ENCODE measurements around the gene CTNNA1.

CTNNA1 gene

DNA sequence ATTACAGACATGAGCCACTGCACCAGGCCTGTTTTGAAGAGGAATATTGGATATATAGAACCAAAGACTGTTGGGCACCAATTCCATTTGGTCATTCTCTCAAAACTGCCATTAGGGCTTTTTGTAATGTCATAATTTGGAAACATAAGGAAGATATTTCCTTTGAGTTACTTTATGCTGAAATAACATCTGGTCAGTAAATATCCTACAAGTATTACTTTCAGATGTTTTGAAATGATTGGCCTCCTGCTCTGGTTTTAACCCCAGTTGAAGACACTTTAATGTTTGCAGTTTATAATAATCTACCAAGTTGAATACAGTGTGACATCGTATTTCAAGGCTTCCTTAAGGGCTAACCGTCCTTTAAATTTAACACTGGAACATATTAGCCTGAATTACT, 88.3 kb downstream of the CTNNA1 start:
- H3K36me3 ChIP-seq (ENCODE audit: insufficient read depth, low read length) = no peaks in the 10 kb centered on the region
- no peak overlapping the region for H3K9ac ChIP-seq (ENCODE audit: low read length)
- no peak overlapping the region for H3K4me3 ChIP-seq (ENCODE audit: low read depth in 1 of 2, low read length in 2 of 2)
- H3K27ac ChIP-seq (ENCODE audit: low read depth, low read length) = no peak overlapping the region
- peaks cover 38% of the 10 kb centered on the region for H3K4me1 ChIP-seq (ENCODE audit: insufficient read depth, low read length)
- H3K27me3 ChIP-seq (ENCODE audit: control insufficient read depth in 1 of 2, insufficient read depth in 2 of 2, low read length in 2 of 2) = no peaks in the 10 kb centered on the region
- no peaks in the 10 kb centered on the region for H3K9me3 ChIP-seq (ENCODE audit: low read length)

GRCh38 chr5:138843316-138844124, 90.3 kb downstream of the CTNNA1 start:
- no peak overlapping the region for H3K9ac ChIP-seq (ENCODE audit: low read length)
- peaks cover 49% of the 10 kb centered on the region for H3K4me1 ChIP-seq (ENCODE audit: insufficient read depth, low read length)

GRCh38 chr5:138844125-138844461, 90.9 kb downstream of the CTNNA1 start:
- Histone ChIP-seq H3K27ac (ENCODE audit: low read depth, low read length) (no peak overlapping the region), H3K4me1 (ENCODE audit: insufficient read depth, low read length) (peaks cover 54% of the 10 kb centered on the region)

More at GRCh38 chr5:138843316-138844124, 90.3 kb downstream of the CTNNA1 start:
- H3K4me3 ChIP-seq (ENCODE audit: low read depth in 1 of 2, low read length in 2 of 2) = no peak overlapping the region
- no peak overlapping the region for H3K27ac ChIP-seq (ENCODE audit: low read depth, low read length)
- no peaks in the 10 kb centered on the region for H3K27me3 ChIP-seq (ENCODE audit: control insufficient read depth in 1 of 2, insufficient read depth in 2 of 2, low read length in 2 of 2)
- no peaks in the 10 kb centered on the region for H3K9me3 ChIP-seq (ENCODE audit: low read length)
- no peaks in the 10 kb centered on the region for H3K36me3 ChIP-seq (ENCODE audit: insufficient read depth, low read length)

DNA sequence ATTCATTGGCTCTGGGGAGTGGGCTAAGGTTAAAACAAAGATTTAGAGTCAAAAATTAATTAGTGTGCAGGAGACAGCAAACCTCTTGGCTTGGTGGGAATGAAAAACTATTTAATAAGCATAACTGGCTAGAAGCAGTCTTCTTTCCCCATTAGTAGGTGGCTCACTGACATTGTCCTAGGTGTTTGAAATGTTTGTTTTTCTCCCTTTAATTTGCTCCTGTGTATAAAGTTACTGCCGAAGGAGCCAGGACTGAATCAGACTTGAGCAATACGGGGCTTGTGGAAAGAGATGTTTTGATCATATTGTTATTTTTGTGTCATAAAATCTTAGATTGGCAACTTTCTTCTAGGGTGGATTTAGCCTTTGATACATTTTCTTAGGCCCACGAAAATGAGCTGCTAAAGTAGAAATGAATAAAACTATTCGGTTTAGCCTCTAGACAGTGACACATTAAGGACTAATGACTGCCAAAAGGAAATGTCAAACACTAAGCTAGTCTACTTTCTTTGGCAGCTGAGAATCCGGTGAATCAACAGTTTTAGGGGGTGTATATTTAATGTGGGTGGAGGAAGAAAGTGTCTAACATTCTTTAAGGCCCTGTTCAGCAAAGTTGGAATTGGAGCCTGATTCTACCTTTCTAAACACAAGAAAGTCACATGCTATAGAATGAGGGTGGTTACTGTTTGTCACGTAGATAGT, 91.7 kb downstream of the CTNNA1 start:
- H3K9me3 ChIP-seq (ENCODE audit: low read length) = no peaks in the 10 kb centered on the region
- H3K9ac ChIP-seq (ENCODE audit: low read length) = no peak overlapping the region
- H3K4me3 ChIP-seq (ENCODE audit: low read depth in 1 of 2, low read length in 2 of 2) = no peak overlapping the region
- no peak overlapping the region for H3K27ac ChIP-seq (ENCODE audit: low read depth, low read length)
- H3K4me1 ChIP-seq (ENCODE audit: insufficient read depth, low read length) = peaks cover 58% of the 10 kb centered on the region
- H3K36me3 ChIP-seq (ENCODE audit: insufficient read depth, low read length) = no peaks in the 10 kb centered on the region
- no peaks in the 10 kb centered on the region for H3K27me3 ChIP-seq (ENCODE audit: control insufficient read depth in 1 of 2, insufficient read depth in 2 of 2, low read length in 2 of 2)

More at GRCh38 chr5:138844125-138844461, 90.9 kb downstream of the CTNNA1 start:
- Histone ChIP-seq H3K36me3 (ENCODE audit: insufficient read depth, low read length) (no peaks in the 10 kb centered on the region), H3K27me3 (ENCODE audit: control insufficient read depth in 1 of 2, insufficient read depth in 2 of 2, low read length in 2 of 2) (no peaks in the 10 kb centered on the region), H3K9me3 (ENCODE audit: low read length) (no peaks in the 10 kb centered on the region), H3K4me3 (ENCODE audit: low read depth in 1 of 2, low read length in 2 of 2) (no peak overlapping the region), H3K9ac (ENCODE audit: low read length) (no peak overlapping the region)

- Histone ChIP-seq H3K4me3 (ENCODE audit: low read depth in 1 of 2, low read length in 2 of 2) (no peak overlapping the region), H3K4me1 (ENCODE audit: insufficient read depth, low read length) (peaks cover 66% of the 10 kb centered on the region), H3K36me3 (ENCODE audit: insufficient read depth, low read length) (no peaks in the 10 kb centered on the region), H3K9me3 (ENCODE audit: low read length) (no peaks in the 10 kb centered on the region), H3K27me3 (ENCODE audit: control insufficient read depth in 1 of 2, insufficient read depth in 2 of 2, low read length in 2 of 2) (no peaks in the 10 kb centered on the region), H3K9ac (ENCODE audit: low read length) (no peak overlapping the region), H3K27ac (ENCODE audit: low read depth, low read length) (no peak overlapping the region)
These were observed 96.2 kb downstream of the CTNNA1 start for GRCh38 chr5:138849439-138849838.

- Histone ChIP-seq H3K4me1 (ENCODE audit: insufficient read depth, low read length) (peaks cover 63% of the 10 kb centered on the region), H3K27ac (ENCODE audit: low read depth, low read length) (no peak overlapping the region), H3K4me3 (ENCODE audit: low read depth in 1 of 2, low read length in 2 of 2) (no peak overlapping the region), H3K9ac (ENCODE audit: low read length) (no peak overlapping the region), H3K9me3 (ENCODE audit: low read length) (no peaks in the 10 kb centered on the region), H3K36me3 (ENCODE audit: insufficient read depth, low read length) (no peaks in the 10 kb centered on the region), H3K27me3 (ENCODE audit: control insufficient read depth in 1 of 2, insufficient read depth in 2 of 2, low read length in 2 of 2) (no peaks in the 10 kb centered on the region)
These were observed 96.7 kb downstream of the CTNNA1 start for GRCh38 chr5:138849882-138850281.

DNA sequence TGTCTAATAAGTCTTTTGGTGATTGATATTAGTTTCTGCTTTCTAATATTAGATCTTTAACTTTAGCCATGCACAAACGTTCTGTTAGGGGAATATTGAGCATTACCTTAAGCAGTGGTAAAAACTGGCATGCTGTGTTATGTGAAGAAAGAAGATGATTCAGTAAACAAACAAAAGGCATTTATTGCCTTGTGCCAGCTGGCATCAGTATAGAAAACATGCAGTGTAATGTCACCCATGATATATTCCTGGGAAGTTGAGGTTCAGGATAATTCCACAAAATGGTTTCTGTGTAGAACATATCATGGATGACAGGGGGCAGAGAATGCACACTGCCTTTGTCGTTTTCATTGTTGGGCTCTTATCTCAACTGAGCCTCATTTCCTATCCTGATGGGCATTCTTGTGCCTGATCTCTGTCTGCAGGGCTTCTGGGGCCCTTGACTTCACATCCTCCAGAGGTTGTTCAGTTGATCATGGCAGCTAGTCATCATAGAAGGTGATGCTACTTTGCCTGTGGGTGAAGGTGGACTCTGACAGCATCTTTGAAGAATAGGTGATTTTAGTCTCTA, 97.7 kb downstream of the CTNNA1 start:
- no peaks in the 10 kb centered on the region for H3K36me3 ChIP-seq (ENCODE audit: insufficient read depth, low read length)
- H3K9ac ChIP-seq (ENCODE audit: low read length) = no peak overlapping the region
- H3K4me1 ChIP-seq (ENCODE audit: insufficient read depth, low read length) = peaks cover 52% of the 10 kb centered on the region
- H3K4me3 ChIP-seq (ENCODE audit: low read depth in 1 of 2, low read length in 2 of 2) = no peak overlapping the region
- no peak overlapping the region for H3K27ac ChIP-seq (ENCODE audit: low read depth, low read length)
- no peaks in the 10 kb centered on the region for H3K9me3 ChIP-seq (ENCODE audit: low read length)
- H3K27me3 ChIP-seq (ENCODE audit: control insufficient read depth in 1 of 2, insufficient read depth in 2 of 2, low read length in 2 of 2) = no peaks in the 10 kb centered on the region

- no peaks in the 10 kb centered on the region for H3K27me3 ChIP-seq (ENCODE audit: control insufficient read depth in 1 of 2, insufficient read depth in 2 of 2, low read length in 2 of 2)
- H3K27ac ChIP-seq (ENCODE audit: low read depth, low read length) = no peak overlapping the region
- H3K4me3 ChIP-seq (ENCODE audit: low read depth in 1 of 2, low read length in 2 of 2) = no peak overlapping the region
- H3K9me3 ChIP-seq (ENCODE audit: low read length) = no peaks in the 10 kb centered on the region
- H3K36me3 ChIP-seq (ENCODE audit: insufficient read depth, low read length) = no peaks in the 10 kb centered on the region
- H3K9ac ChIP-seq (ENCODE audit: low read length) = no peak overlapping the region
- H3K4me1 ChIP-seq (ENCODE audit: insufficient read depth, low read length) = peaks cover 44% of the 10 kb centered on the region
These were observed 99.9 kb downstream of the CTNNA1 start for GRCh38 chr5:138853132-138853531.

- H3K4me3 ChIP-seq (ENCODE audit: low read depth in 1 of 2, low read length in 2 of 2) = no peak overlapping the region
- peaks cover 5% of the 10 kb centered on the region for H3K36me3 ChIP-seq (ENCODE audit: insufficient read depth, low read length)
- H3K9me3 ChIP-seq (ENCODE audit: low read length) = no peaks in the 10 kb centered on the region
- no peak overlapping the region for H3K9ac ChIP-seq (ENCODE audit: low read length)
- H3K27ac ChIP-seq (ENCODE audit: low read depth, low read length) = no peak overlapping the region
- H3K27me3 ChIP-seq (ENCODE audit: control insufficient read depth in 1 of 2, insufficient read depth in 2 of 2, low read length in 2 of 2) = no peaks in the 10 kb centered on the region
- H3K4me1 ChIP-seq (ENCODE audit: insufficient read depth, low read length) = peaks cover 27% of the 10 kb centered on the region
These were observed 113.8 kb downstream of the CTNNA1 start for GRCh38 chr5:138867011-138867410.

DNA sequence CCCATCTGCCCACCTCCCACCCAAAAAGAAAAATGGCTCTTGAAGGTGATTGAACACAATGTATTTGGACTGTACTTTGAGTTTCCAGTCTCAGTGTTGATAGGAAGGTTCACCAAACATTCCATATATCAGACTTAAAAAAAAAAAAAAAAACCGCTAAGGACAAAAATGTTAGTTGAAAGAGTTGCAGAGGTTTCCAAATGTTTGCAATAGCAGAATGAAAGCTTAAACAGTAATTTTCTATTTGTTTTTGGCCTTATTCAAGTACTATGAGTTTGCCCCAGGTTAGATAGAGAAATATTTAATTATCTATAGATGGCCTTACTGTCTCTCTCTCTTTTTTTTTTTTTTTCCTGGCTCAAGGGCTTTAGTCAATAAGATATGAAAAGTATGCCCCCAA, 115.8 kb downstream of the CTNNA1 start:
- H3K9me3 ChIP-seq (ENCODE audit: low read length) = no peaks in the 10 kb centered on the region
- no peak overlapping the region for H3K27ac ChIP-seq (ENCODE audit: low read depth, low read length)
- H3K4me1 ChIP-seq (ENCODE audit: insufficient read depth, low read length) = peaks cover 36% of the 10 kb centered on the region
- no peak overlapping the region for H3K4me3 ChIP-seq (ENCODE audit: low read depth in 1 of 2, low read length in 2 of 2)
- no peaks in the 10 kb centered on the region for H3K27me3 ChIP-seq (ENCODE audit: control insufficient read depth in 1 of 2, insufficient read depth in 2 of 2, low read length in 2 of 2)
- no peak overlapping the region for H3K9ac ChIP-seq (ENCODE audit: low read length)
- no peaks in the 10 kb centered on the region for H3K36me3 ChIP-seq (ENCODE audit: insufficient read depth, low read length)

GRCh38 chr5:138869763-138870500, 116.7 kb downstream of the CTNNA1 start:
- H3K27me3 ChIP-seq (ENCODE audit: control insufficient read depth in 1 of 2, insufficient read depth in 2 of 2, low read length in 2 of 2) = no peaks in the 10 kb centered on the region
- H3K9me3 ChIP-seq (ENCODE audit: low read length) = no peaks in the 10 kb centered on the region
- no peak overlapping the region for H3K27ac ChIP-seq (ENCODE audit: low read depth, low read length)
- H3K36me3 ChIP-seq (ENCODE audit: insufficient read depth, low read length) = no peaks in the 10 kb centered on the region
- no peak overlapping the region for H3K9ac ChIP-seq (ENCODE audit: low read length)
- H3K4me1 ChIP-seq (ENCODE audit: insufficient read depth, low read length) = peaks cover 42% of the 10 kb centered on the region
- no peak overlapping the region for H3K4me3 ChIP-seq (ENCODE audit: low read depth in 1 of 2, low read length in 2 of 2)

All from muscle layer of colon (tissue), 2 donors.